ENCODE data around the gene RNFT2. TPM values are rescaled to one million over a fixed set of nuclear protein-coding genes. Genes with fewer than 3 reads are reported as not detected.
A peak's percentile ranks its signal among the peaks of the same experiment; 100 is the strongest.

Gene RNFT2
- total and polyA plus RNA-seq, 2 donors from 2014 or later: 4.3 to 6.8 TPM

DNA sequence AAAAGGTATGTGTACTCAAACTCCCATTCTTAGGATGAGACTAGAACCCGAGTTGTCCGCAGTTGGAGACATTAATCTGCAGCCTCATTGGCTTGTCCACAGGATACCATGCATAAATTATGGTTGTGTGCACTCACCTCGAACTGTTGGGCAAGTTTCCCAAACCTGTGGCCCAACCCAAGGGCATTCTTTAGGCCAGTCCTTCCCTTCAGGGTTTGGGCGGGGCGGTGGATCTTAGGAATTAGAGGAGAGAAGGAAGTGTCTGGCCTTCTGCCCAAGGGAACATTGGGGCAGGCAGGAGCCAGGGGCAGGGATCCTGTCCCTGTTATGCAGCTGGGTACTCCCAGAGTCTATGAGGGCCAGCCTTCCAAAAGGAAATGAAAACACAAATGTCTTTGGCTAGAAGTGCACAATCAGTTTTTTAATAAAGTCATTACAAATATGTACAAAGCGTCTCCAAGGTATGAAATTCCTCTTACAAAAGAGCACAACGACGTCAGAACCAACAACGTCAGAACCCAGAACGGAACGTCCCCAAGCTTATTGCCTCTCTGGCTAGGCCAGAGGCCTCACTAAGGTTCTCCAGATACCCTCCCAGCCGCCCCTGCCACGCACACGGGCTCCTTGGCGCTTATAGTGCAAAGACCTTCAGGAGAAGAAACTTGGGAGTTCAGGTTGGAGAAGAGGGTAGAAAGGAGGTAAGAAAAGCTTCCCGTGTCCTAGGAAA lies 117.8 kb downstream of the RNFT2 start:
- H3K4me1 ChIP-seq (ENCODE audit: control insufficient read depth in 2 of 3, insufficient read depth in 2 of 3, low read depth in 1 of 3, low read length in 3 of 3): peaks cover 0 to 2% (median 0%) of the 10 kb centered on the region in 3 donors
- intact Hi-C loops (cut with DNase I): no loop called here
- no peaks in the 10 kb centered on the region for H3K36me3 ChIP-seq (ENCODE audit: control insufficient read depth in 2 of 3, insufficient read depth in 3 of 3, low read length in 3 of 3)
- H3K9ac ChIP-seq (ENCODE audit: low read length in 3 of 3): no peak overlapping the region
- FAIRE-seq: no peak
- TF ChIP-seq, protein P1, sequence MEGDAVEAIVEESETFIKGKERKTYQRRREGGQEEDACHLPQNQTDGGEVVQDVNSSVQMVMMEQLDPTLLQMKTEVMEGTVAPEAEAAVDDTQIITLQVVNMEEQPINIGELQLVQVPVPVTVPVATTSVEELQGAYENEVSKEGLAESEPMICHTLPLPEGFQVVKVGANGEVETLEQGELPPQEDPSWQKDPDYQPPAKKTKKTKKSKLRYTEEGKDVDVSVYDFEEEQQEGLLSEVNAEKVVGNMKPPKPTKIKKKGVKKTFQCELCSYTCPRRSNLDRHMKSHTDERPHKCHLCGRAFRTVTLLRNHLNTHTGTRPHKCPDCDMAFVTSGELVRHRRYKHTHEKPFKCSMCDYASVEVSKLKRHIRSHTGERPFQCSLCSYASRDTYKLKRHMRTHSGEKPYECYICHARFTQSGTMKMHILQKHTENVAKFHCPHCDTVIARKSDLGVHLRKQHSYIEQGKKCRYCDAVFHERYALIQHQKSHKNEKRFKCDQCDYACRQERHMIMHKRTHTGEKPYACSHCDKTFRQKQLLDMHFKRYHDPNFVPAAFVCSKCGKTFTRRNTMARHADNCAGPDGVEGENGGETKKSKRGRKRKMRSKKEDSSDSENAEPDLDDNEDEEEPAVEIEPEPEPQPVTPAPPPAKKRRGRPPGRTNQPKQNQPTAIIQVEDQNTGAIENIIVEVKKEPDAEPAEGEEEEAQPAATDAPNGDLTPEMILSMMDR (IDR thresholded peaks at IDR 0.05; ENCODE audit: borderline replicate concordance, extremely low read depth, insufficient read depth): no peak
- peak in 1 of 5 donors; percentile 82 for DNase-seq
- no peaks in the 10 kb centered on the region for H3K27me3 ChIP-seq (ENCODE audit: control insufficient read depth, insufficient read depth, low read length)
- no peak overlapping the region for H3K4me3 ChIP-seq (ENCODE audit: low read length in 3 of 3)
- no peaks in the 10 kb centered on the region for H3K9me3 ChIP-seq (ENCODE audit: control insufficient read depth in 2 of 3, insufficient read depth in 1 of 3, low read length in 3 of 3)
- no peak overlapping the region for H3K27ac ChIP-seq (ENCODE audit: low read depth in 2 of 2, low read length in 2 of 2)

DNA sequence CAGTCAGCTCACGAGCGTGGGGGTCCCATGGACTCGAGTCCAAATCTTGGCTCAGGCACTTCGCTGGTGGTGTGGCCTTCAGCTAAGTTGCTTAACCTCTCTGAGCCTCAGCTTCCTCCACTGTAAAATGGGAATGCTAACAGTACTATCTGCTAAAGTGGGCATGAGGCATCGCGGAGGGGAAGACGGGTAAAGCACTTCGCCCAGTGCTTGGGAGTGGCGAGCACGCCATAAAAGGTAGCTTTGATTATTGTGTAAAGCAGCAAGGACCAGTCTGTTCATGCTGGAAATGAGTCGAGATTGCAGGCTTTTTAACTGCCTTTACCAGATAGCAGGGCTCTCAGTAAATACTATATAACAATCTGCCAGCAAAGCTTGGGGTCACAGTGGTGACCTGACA lies 118.6 kb downstream of the RNFT2 start:
- FAIRE-seq: no peak
- no peak overlapping the region for H3K4me3 ChIP-seq (ENCODE audit: low read length in 3 of 3)
- no peak for DNase-seq
- no peak overlapping the region for H3K9ac ChIP-seq (ENCODE audit: low read length in 3 of 3)
- TF ChIP-seq, protein P1 (IDR thresholded peaks at IDR 0.05; ENCODE audit: borderline replicate concordance, extremely low read depth, insufficient read depth): no peak
- no peak overlapping the region for H3K27ac ChIP-seq (ENCODE audit: low read depth in 2 of 2, low read length in 2 of 2)
- H3K27me3 ChIP-seq (ENCODE audit: control insufficient read depth, insufficient read depth, low read length): no peaks in the 10 kb centered on the region
- no peaks in the 10 kb centered on the region for H3K36me3 ChIP-seq (ENCODE audit: control insufficient read depth in 2 of 3, insufficient read depth in 3 of 3, low read length in 3 of 3)
- H3K9me3 ChIP-seq (ENCODE audit: control insufficient read depth in 2 of 3, insufficient read depth in 1 of 3, low read length in 3 of 3): no peaks in the 10 kb centered on the region
- intact Hi-C loops (cut with DNase I): no loop called here
- H3K4me1 ChIP-seq (ENCODE audit: control insufficient read depth in 2 of 3, insufficient read depth in 2 of 3, low read depth in 1 of 3, low read length in 3 of 3): peaks cover 0 to 2% (median 0%) of the 10 kb centered on the region in 3 donors

DNA sequence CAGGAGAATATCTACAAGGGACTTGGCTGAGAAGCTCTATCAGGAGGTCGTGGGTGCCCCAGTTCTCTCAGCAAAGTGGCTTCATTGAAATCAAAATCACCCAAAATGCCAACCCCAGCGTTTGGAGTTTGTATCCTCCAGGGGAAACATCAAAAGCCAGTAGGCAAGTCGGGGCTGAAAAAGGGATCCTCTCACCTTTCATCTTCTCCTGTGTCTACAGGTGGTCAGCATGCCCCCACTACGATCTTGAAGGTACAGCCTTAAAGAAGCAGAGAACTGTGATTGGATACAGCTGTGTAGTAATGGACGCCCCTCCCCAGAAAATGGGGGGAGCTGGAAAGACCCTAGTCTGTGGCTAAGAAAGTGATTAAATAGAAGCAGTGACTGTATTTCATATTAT lies 121.0 kb downstream of the RNFT2 start:
- Histone ChIP-seq H3K27me3 (ENCODE audit: control insufficient read depth, insufficient read depth, low read length) (no peaks in the 10 kb centered on the region), H3K9ac (ENCODE audit: low read length in 3 of 3) (no peak overlapping the region), H3K9me3 (ENCODE audit: control insufficient read depth in 2 of 3, insufficient read depth in 1 of 3, low read length in 3 of 3) (no peaks in the 10 kb centered on the region), H3K4me1 (ENCODE audit: control insufficient read depth in 2 of 3, insufficient read depth in 2 of 3, low read depth in 1 of 3, low read length in 3 of 3) (peaks cover 0 to 2% (median 0%) of the 10 kb centered on the region in 3 donors), H3K4me3 (ENCODE audit: low read length in 3 of 3) (no peak overlapping the region), H3K27ac (ENCODE audit: low read depth in 2 of 2, low read length in 2 of 2) (no peak overlapping the region), H3K36me3 (ENCODE audit: control insufficient read depth in 2 of 3, insufficient read depth in 3 of 3, low read length in 3 of 3) (no peaks in the 10 kb centered on the region)
- DNase-seq: peak in 1 of 5 donors; percentile 5
- TF ChIP-seq, protein P1 (IDR thresholded peaks at IDR 0.05; ENCODE audit: borderline replicate concordance, extremely low read depth, insufficient read depth): no peak
- intact Hi-C loops (cut with DNase I): no loop called here
- no peak for FAIRE-seq

Measured in kidney (tissue), 14 donors.